ENCODE data around the gene CHML. TPM values are rescaled to one million over a fixed set of nuclear protein-coding genes. Genes with fewer than 3 reads are reported as not detected.

The CHML gene
- total RNA-seq, 1 experiment from 2014 or later: 19.3 TPM

GRCh38 chr1:241614144-241614543, 26.0 kb downstream of the CHML start:
- POLR2A ChIA-PET: no interaction called here
- ATAC-seq (no peak), DNase-seq (ENCODE audit: low read depth, low spot score) (no peak)
- no peaks in the 10 kb centered on the region for H3K36me3 ChIP-seq (ENCODE audit: control insufficient read depth, insufficient read depth, low read length)
- no peak overlapping the region for H3K4me3 ChIP-seq (ENCODE audit: low read depth in 2 of 2, low read length in 2 of 2)
- BruUV-seq (replicated peaks): no TSS peak
- no peak for TF ChIP-seq TCF7L2 (IDR thresholded peaks at IDR 0.05; ENCODE audit: low read depth, low read length)
- TF ChIP-seq POLR2AphosphoS5 (IDR thresholded peaks at IDR 0.05; ENCODE audit: low read depth, low read length): no peak
- H3K4me1 ChIP-seq (ENCODE audit: control insufficient read depth, insufficient read depth, low read length): peaks cover 40% of the 10 kb centered on the region
- H3K9me3 ChIP-seq (ENCODE audit: control insufficient read depth, insufficient read depth, low read depth, low read length): no peaks in the 10 kb centered on the region
- CTCF ChIA-PET: no interaction called here
- H3K27ac ChIP-seq (ENCODE audit: low read length): peak overlapping the region; percentile 68; the same call in 1 of the 2 replicates
- in situ Hi-C loops (cut with HindIII; ENCODE audit: low pct_unique_long_range_greater_than_20kb, low sequenced_read_pairs): loop anchor here (10.0 kb wide), 1 partner anchor 89 kb away; no protein-coding TSS in a partner anchor
- intact Hi-C loops (cut with micrococcal nuclease; ENCODE audit: unreplicated experiment): no loop called here
- no peaks in the 10 kb centered on the region for H3K27me3 ChIP-seq (ENCODE audit: control insufficient read depth, insufficient read depth, low read length)

DNA sequence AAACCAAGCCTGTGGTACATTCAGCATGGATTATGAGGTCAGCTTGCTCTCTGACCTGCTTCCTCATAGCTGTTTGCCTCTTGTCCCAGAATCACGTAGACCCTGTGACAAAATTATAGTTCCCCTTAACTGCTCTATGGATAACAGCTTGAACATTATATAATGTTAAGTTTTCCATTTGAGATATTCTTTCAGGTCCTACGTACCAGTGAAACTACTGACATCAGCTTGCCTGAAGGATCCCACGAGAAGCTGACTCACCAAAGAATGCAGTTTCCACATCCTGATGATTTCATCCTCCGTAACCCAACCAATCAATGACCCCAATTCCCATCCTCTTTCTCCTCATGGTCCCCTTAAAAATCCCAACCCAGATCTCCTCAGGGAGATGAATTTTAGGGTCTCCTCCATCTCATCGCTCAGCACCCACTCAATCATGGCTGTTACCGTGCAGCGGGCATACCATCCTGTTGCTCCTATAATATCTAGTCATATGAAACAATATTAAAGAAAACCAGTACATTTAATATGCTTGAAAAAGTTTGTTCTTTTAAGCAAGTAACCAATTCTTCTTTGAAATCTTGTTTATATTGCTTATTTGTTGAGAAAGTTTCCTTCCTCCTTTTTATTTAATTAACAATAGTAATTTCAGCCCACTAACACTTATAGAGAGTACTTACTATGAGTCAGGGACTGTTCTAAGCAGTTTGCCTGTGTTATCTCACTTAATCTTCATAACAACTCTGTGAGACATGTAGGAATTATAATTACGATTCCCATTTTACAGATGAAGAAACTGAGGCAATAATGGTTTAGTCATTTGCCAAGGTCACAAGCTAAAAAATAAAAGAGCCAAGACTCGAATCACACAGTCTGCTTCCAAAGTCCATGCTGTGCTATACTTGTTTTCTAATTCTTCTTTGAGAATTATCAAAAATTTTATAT, 27.4 kb downstream of the CHML start:
- no peaks in the 10 kb centered on the region for H3K9me3 ChIP-seq (ENCODE audit: control insufficient read depth, insufficient read depth, low read depth, low read length)
- H3K27ac ChIP-seq (ENCODE audit: low read length): peak overlapping the region; percentile 58; the same call in 1 of the 2 replicates
- CTCF ChIA-PET: interaction anchor here (0.6 kb wide), 1 partner anchor 11 kb away, joined by 8 read pairs; no protein-coding TSS in a partner anchor
- peaks cover 53% of the 10 kb centered on the region for H3K4me1 ChIP-seq (ENCODE audit: control insufficient read depth, insufficient read depth, low read length)
- DNase-seq (ENCODE audit: low read depth, low spot score) (no peak), ATAC-seq (no peak)
- H3K27me3 ChIP-seq (ENCODE audit: control insufficient read depth, insufficient read depth, low read length): no peaks in the 10 kb centered on the region
- TF ChIP-seq SIN3A (IDR thresholded peaks at IDR 0.05; ENCODE audit: borderline replicate concordance, insufficient read depth, low read depth, low read length) (no peak), REST (IDR thresholded peaks at IDR 0.05; ENCODE audit: insufficient read depth in 1 of 2, low read depth in 2 of 2, low read length in 1 of 2) (no peak), POLR2AphosphoS5 (IDR thresholded peaks at IDR 0.05; ENCODE audit: low read depth, low read length) (no peak), TCF7L2 (IDR thresholded peaks at IDR 0.05; ENCODE audit: low read depth, low read length) (no peak)
- TF ChIP-seq, protein P1, sequence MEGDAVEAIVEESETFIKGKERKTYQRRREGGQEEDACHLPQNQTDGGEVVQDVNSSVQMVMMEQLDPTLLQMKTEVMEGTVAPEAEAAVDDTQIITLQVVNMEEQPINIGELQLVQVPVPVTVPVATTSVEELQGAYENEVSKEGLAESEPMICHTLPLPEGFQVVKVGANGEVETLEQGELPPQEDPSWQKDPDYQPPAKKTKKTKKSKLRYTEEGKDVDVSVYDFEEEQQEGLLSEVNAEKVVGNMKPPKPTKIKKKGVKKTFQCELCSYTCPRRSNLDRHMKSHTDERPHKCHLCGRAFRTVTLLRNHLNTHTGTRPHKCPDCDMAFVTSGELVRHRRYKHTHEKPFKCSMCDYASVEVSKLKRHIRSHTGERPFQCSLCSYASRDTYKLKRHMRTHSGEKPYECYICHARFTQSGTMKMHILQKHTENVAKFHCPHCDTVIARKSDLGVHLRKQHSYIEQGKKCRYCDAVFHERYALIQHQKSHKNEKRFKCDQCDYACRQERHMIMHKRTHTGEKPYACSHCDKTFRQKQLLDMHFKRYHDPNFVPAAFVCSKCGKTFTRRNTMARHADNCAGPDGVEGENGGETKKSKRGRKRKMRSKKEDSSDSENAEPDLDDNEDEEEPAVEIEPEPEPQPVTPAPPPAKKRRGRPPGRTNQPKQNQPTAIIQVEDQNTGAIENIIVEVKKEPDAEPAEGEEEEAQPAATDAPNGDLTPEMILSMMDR (IDR thresholded peaks at IDR 0.05): no peak
- BruUV-seq (replicated peaks): no TSS peak
- H3K36me3 ChIP-seq (ENCODE audit: control insufficient read depth, insufficient read depth, low read length): no peaks in the 10 kb centered on the region
- no peak overlapping the region for H3K4me3 ChIP-seq (ENCODE audit: low read depth in 2 of 2, low read length in 2 of 2)
- POLR2A ChIA-PET: no interaction called here
- intact Hi-C loops (cut with micrococcal nuclease; ENCODE audit: unreplicated experiment): no loop called here
- in situ Hi-C loops (cut with HindIII; ENCODE audit: low pct_unique_long_range_greater_than_20kb, low sequenced_read_pairs): loop anchor here (10.0 kb wide), 1 partner anchor 88 kb away; no protein-coding TSS in a partner anchor

Measured in Panc1 (cell line).